Ishikawa (cell line): ENCODE measurements around the gene PLEK.

Experiments used
- CEBPB ChIP-seq: IDR thresholded peaks from 2 replicates; pipeline ENCODE4 v1.6.1; 2012
- CREB1 ChIP-seq: IDR thresholded peaks from 2 replicates; pipeline ENCODE4 v1.6.1; 2012; ENCODE audit warnings: low read depth
- EGR1 ChIP-seq: IDR thresholded peaks from 2 replicates; pipeline ENCODE4 v1.6.1; 2012
- EP300 ChIP-seq: IDR thresholded peaks from 2 replicates; pipeline ENCODE4 v1.6.1; 2012; ENCODE audit warnings: borderline replicate concordance
- FOXM1 ChIP-seq: IDR thresholded peaks from 2 replicates; pipeline ENCODE4 v1.6.1; 2012; ENCODE audit warnings: low read depth, borderline replicate concordance
- NFIC ChIP-seq: IDR thresholded peaks from 2 replicates; pipeline ENCODE4 v1.6.1; 2012
- RAD21 ChIP-seq: IDR thresholded peaks from 2 replicates; pipeline ENCODE4 v1.6.1; 2012; ENCODE audit warnings: low read depth
- REST ChIP-seq: IDR thresholded peaks from 2 replicates; pipeline ENCODE4 v1.6.1; 2012; ENCODE audit warnings: low read depth, mild to moderate bottlenecking
- TAF1 ChIP-seq: IDR thresholded peaks from 2 replicates; pipeline ENCODE4 v1.6.1; 2012; ENCODE audit warnings: low read depth, mild to moderate bottlenecking
- TCF12 ChIP-seq: IDR thresholded peaks from 2 replicates; pipeline ENCODE4 v1.6.1; 2012; ENCODE audit warnings: low read depth
- TEAD4 ChIP-seq: IDR thresholded peaks from 2 replicates; pipeline ENCODE4 v1.6.1; 2012
- YY1 ChIP-seq: IDR thresholded peaks from 2 replicates; pipeline ENCODE4 v1.6.1; 2012; ENCODE audit warnings: low read depth
- ZBTB7A ChIP-seq: IDR thresholded peaks from 2 replicates; pipeline ENCODE4 v1.6.1; 2012; ENCODE audit warnings: low read depth
- TF ChIP-seq, protein P1 (sequence below): IDR thresholded peaks from 2 replicates; pipeline ENCODE4 v1.6.1; 2012
- TF ChIP-seq, protein P2 (sequence below): IDR thresholded peaks from 2 replicates; pipeline ENCODE4 v1.6.1; 2012

Gene PLEK

DNA sequence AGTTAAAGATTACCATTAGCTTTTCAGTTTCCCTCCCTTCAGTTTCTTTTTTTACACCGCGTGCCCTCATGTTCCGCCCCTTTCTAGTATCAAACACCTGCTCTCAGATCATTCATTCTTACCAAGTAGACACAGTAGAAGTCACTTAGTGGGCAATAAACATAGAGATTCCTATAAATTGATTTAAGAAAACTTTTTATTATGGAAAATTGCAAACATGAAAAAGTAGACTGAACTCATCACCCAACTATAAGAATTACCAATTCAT, 24.1 kb upstream of the PLEK start:
- TF ChIP-seq REST = no peak
- no peak for TF ChIP-seq CEBPB
- no peak for TF ChIP-seq EGR1
- TF ChIP-seq FOXM1 = no peak
- TF ChIP-seq CREB1 = no peak
- TF ChIP-seq, protein P1, sequence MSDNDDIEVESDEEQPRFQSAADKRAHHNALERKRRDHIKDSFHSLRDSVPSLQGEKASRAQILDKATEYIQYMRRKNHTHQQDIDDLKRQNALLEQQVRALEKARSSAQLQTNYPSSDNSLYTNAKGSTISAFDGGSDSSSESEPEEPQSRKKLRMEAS = no peak
- no peak for TF ChIP-seq ZBTB7A
- TF ChIP-seq RAD21 = no peak
- TF ChIP-seq TAF1 = no peak
- no peak for TF ChIP-seq TEAD4
- TF ChIP-seq EP300 = no peak
- no peak for TF ChIP-seq YY1
- TF ChIP-seq, protein P2, sequence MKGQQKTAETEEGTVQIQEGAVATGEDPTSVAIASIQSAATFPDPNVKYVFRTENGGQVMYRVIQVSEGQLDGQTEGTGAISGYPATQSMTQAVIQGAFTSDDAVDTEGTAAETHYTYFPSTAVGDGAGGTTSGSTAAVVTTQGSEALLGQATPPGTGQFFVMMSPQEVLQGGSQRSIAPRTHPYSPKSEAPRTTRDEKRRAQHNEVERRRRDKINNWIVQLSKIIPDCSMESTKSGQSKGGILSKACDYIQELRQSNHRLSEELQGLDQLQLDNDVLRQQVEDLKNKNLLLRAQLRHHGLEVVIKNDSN = no peak
- no peak for TF ChIP-seq NFIC
- no peak for TF ChIP-seq TCF12

- TF ChIP-seq ZBTB7A (no peak), TCF12 (no peak), RAD21 (no peak), FOXM1 (no peak)
These were observed 23.5 kb upstream of the PLEK start for GRCh38 chr2:68341583-68341982.

DNA sequence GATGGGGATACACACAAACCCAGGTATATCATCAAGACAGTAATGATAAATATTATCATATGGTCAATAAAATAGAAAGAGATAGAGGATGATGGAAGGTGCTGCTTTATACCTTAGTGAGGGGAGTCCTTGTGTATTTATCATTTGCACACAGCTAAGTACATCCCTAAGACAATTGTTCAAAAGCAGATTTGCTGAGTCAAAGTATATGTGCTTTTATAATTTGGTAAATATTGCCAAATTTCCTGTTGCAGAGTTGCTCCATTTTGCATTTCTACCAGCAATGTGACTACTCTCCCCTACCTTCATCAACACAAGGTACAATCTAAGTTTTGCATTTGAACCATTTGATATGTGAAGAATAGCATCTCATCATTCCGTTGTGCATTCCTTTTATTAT, 22.6 kb upstream of the PLEK start:
- TF ChIP-seq YY1 = no peak
- TF ChIP-seq TAF1 = no peak
- no peak for TF ChIP-seq RAD21
- no peak for TF ChIP-seq CEBPB
- TF ChIP-seq CREB1 = no peak
- no peak for TF ChIP-seq ZBTB7A
- TF ChIP-seq REST = no peak
- TF ChIP-seq TCF12 = no peak
- no peak for TF ChIP-seq TEAD4
- TF ChIP-seq, protein P2 = no peak
- no peak for TF ChIP-seq EGR1
- TF ChIP-seq NFIC = no peak
- TF ChIP-seq, protein P1 = no peak
- no peak for TF ChIP-seq FOXM1
- TF ChIP-seq EP300 = no peak

DNA sequence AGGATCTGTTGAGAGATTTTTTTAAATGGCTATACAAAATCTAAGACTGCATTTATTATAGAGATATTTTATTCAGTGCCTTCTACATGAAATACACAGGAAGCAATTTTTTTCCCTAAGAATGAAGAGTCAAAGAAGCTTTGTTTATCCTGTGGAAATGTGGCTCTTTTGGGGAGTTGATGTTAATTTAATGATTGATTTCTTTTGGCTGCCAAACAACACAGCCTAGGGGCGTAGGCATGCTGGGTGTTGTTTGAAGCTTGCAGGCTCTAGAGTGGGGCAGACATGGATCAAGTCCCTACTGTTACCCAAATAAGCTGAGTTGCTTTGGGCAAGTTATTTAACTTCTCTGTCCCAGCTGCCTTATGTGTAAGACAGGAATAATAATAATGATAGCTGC, 21.1 kb upstream of the PLEK start:
- no peak for TF ChIP-seq CREB1
- TF ChIP-seq YY1 = no peak
- TF ChIP-seq, protein P1 = no peak
- TF ChIP-seq FOXM1 = no peak
- no peak for TF ChIP-seq RAD21
- no peak for TF ChIP-seq REST
- TF ChIP-seq TEAD4 = no peak
- no peak for TF ChIP-seq NFIC
- TF ChIP-seq EP300 = no peak
- no peak for TF ChIP-seq CEBPB
- TF ChIP-seq TAF1 = no peak
